GM21526 (cell line): Measurements from ENCODE around the gene VPS54.
"Not testable (repeated sequence)": the region's sequence is repeated elsewhere in the genome, so short reads cannot be mapped to it uniquely, and the experiment has no call there.

Source experiments
- ATAC-seq: cut with Tn5 transposase; IDR thresholded peaks from one replicate; pipeline ENCODE4 v1.9.1; 2021; ENCODE audit warnings: moderate library complexity; ENCODE audit not compliant: unreplicated experiment, low FRiP score

VPS54 gene

GRCh38 chr2:63849381-63850203, 169.6 kb downstream of the VPS54 start:
- ATAC-seq, result no peak

GRCh38 chr2:63847571-63847970, 171.7 kb downstream of the VPS54 start:
- not testable (repeated sequence) for ATAC-seq

- no peak for ATAC-seq
Observed at GRCh38 chr2:63846487-63846886, 172.7 kb downstream of the VPS54 start.

GRCh38 chr2:63845866-63846265, 173.4 kb downstream of the VPS54 start:
- no peak for ATAC-seq

GRCh38 chr2:63844616-63845015, 174.6 kb downstream of the VPS54 start:
- ATAC-seq, result no peak

- no peak for ATAC-seq
Observed at GRCh38 chr2:63843791-63844190, 175.4 kb downstream of the VPS54 start.

- no peak for ATAC-seq
Observed at GRCh38 chr2:63843093-63843492, 176.1 kb downstream of the VPS54 start.

GRCh38 chr2:63842149-63843061, 176.8 kb downstream of the VPS54 start:
- no peak for ATAC-seq
